Left cardiac atrium (tissue), 4 donors: ENCODE measurements around the gene B9D1. TPM values are rescaled to one million over a fixed set of nuclear protein-coding genes. Genes with fewer than 3 reads are reported as not detected.
A peak's percentile ranks its signal among the peaks of the same experiment; 100 is the strongest.

Experiments
- ATAC-seq, 2 donors: fragments of 200-7000 bp; cut with Tn5 transposase; one replicate each; pipeline ENCODE4 v1.9.1; 2020; ENCODE audit warnings: mild to moderate bottlenecking in 2 of 2, moderate library complexity in 2 of 2
- DNase-seq: peaks from one replicate; pipeline ENCODE4 v3.0.0-alpha.2; 2020
- intact Hi-C, 2 donors: fragments of 100-400 bp; cut with DNase I; formaldehyde crosslinking; loops; one replicate each; pipeline versions ENCODE4 v1.14.1 to v1.15.1; 2022 to 2023
- total RNA-seq, 2 donors: library from RNA; stranded (reverse); fragmentation: NEBNext Ultra II Directional; extraction: Animal tissue kit (Norgen Biotek cat#: 25700); gene quantifications; one replicate each; pipeline ENCODE4 v1.2.1, GENCODE V29; 2021
- donor health status: DM: no; HTN: yes; CAD: no.
- donor health status: DM: no; HTN: yes; CAD: no; lungs with severe emphysema.
- donor health status: DM: yes; HTN: yes; CAD: no.
- donor health status: Dilated cardiomyopathy.

The B9D1 gene
- total RNA-seq, 2 donors from 2014 or later = 7.3 to 8.4 TPM

DNA sequence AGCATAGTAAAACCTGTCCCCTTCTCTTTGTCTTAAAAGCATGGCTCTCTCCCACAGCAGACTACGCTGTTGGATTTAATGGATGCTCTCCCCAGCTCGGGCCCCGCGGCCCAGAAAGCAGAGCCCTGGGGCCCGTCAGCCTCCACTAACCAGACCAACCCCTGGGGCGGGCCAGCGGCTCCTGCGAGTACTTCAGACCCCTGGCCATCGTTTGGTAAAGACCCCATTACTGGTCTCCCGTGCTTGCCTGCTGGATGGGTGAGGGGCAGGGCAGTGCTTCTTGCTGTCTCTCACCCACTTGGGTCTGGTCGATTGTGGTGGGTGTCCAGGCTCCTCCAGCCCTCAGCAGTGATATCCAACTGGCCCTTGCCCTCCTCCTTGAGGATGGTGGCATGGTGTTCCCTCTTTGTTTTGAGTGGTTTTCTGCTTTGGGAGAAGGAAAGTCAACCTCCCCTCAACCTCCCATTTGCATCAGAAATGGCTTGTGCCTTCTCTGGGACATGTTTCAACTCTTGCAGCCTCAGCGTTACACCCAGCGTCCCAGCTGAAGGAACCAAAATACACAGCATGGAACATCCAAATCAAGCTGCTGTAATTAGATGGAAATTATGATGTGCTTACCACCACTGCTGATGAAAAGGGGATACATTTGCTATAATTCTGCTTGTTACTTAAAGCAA, 49.3 kb downstream of the B9D1 start:
- intact Hi-C loops = no loop called here
- DNase-seq = peak; percentile 14
- no peak for ATAC-seq

DNA sequence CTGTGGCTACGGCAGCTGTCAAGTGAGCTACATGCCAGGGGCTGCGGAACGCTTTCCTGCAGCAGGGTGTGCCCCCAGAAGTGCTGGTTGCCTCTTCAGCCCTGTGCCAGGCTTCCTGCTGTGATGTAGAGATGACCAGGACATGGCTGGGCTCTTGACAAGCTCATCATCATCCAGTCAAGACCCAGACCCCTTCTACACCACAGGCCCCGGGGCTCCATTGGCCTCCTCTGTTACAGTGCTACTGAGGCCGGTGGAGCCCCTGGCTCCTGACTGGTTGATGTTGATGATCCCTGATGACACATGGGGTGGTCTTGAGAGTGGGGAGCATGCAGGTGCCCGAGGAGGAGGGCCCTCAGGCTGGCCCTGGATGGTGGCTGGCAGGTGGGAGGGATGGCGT, 50.1 kb downstream of the B9D1 start:
- peak; percentile 18 for DNase-seq
- intact Hi-C loops = no loop called here
- no peak for ATAC-seq

DNA sequence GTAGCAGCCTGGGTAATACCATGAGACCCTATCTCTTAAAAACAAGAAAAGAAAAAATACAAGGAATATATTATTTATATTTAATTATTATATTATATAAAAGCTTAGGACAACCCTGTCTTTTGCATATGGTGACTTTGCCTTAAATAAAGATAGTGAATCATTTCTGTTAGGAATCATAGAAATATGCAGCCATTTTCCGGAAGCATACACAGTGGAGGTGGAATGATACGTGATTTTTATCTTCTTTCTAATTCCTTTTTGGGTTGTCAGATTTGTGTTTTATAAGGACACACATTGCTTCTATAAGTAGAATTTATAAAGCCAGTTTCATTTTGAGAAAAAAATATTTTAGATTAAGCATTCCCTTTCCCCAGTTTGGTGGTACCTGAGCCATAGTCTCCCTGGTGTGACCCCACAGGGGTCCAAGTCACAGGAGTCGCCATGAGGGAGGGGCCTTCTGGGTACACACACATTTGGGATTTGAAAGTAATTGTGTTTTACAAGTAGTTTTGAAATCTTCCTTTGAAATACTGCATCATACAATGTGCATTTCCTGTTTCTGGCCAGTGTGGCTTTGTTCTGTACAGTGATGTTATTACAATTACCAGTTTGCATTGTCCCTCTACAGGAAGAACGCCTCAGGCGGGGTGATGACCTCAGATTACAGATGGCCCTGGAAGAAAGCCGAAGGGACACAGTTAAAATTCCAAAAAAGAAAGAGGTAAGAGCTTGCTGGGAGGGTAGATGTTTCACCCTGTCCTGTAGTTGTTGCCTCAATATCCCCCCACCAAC, 50.9 kb downstream of the B9D1 start:
- peak; percentile 25 for DNase-seq
- intact Hi-C loops = no loop called here
- peak; percentile 35 to 39 for ATAC-seq

DNA sequence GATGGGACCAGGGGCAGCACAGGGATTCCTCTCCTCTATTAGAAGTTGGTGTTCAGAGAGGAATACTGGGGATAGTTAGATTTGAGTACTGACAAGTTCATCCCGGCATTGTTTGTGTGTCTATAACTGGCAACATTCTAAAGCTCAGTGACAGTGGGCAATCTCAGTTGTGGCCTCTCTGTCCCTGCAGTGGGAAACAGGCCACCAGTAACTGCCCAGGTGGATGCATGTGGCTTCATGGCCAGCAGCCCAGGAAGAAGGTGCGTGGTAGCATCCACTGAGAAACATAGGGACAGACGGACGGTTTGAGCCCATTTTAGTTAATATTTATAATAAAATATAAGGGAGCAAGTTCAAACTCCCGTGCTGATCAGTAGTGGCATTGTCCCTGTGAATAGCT, 51.5 kb downstream of the B9D1 start:
- ATAC-seq = no peak
- no peak for DNase-seq
- intact Hi-C loops = no loop called here

DNA sequence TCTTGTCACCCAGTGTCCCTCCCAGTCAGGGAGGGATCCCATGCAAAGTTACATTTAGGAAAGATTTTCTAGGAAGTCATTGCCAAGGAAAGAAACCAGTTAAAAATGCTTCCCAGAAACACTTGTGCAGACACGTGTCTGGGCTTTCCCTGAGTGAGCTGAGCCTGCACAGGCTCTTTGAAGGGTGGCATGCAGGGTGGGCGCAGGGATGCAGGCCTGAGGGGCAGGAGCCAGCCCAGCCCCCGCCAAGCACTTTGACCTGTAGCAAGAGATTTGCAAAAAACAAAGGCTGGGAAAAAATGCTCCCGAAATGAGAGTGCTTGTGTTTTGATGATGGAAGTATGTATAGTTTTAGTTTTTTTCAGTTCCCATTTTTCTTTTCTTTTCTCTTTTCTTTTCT, 52.4 kb downstream of the B9D1 start:
- intact Hi-C loops = no loop called here
- ATAC-seq = no peak
- DNase-seq = no peak

DNA sequence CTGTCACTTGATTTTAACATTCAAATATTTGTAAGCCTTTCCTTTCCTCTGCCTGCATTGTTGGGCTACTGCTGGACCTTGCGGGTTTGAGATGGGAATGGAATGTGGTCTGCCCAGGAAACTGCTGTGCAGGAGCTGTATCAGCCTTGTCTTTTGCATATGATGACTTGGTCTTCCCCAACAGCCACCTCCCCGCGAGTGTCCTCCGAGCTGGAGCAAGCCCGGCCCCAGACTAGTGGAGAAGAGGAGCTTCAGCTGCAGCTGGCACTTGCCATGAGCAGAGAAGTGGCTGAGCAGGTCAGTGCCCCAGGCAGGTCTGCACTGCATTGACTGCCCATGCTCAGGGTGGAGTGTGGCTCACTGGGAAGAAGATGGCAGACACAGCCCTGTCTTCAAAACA, 52.8 kb downstream of the B9D1 start:
- intact Hi-C loops = no loop called here
- ATAC-seq = no peak
- peak; percentile 9 for DNase-seq

DNA sequence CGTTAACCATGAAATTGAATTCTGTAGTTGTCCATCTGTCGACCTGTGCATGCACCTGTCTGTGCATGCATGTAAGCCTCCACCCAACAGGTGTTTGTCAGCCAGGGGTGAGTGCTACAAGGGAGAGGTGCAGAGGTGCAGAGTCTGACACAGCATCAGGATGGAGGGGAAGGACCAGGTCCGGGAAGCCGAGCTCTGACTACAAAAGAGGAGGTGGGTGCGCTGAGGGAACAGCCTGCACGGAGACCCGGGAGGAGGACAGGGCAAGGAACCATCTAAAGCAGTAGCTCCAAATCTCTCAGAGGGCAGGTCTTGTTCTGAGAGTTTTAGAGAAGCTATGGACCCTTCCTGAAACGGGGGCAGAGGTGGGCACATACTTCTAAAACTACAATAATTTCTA, 54.1 kb downstream of the B9D1 start:
- peak; percentile 2 for DNase-seq

DNA sequence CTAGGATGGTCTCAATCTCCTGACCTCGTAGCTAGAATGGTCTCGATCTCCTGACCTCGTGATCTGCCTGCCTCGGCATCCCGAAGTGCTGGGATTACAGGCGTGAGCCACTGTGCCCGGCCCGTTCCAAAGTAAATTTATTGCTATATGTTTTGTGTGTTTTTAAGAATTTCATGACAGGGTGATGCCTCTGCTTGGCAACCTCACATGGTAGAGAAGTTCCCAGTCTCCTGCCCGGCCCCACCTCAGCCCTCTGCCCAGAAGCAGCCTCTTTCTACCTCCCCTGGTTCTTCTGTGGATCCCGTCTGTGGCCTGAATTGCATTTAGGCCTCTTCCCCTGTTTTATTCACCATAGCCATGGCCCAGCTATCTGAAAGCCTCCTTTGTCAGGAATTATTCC, 55.0 kb downstream of the B9D1 start:
- intact Hi-C loops = no loop called here
- ATAC-seq (no peak), DNase-seq (no peak)

More for the DNA sequence above, 54.1 kb downstream of the B9D1 start:
- ATAC-seq = no peak
- intact Hi-C loops = no loop called here

DNA sequence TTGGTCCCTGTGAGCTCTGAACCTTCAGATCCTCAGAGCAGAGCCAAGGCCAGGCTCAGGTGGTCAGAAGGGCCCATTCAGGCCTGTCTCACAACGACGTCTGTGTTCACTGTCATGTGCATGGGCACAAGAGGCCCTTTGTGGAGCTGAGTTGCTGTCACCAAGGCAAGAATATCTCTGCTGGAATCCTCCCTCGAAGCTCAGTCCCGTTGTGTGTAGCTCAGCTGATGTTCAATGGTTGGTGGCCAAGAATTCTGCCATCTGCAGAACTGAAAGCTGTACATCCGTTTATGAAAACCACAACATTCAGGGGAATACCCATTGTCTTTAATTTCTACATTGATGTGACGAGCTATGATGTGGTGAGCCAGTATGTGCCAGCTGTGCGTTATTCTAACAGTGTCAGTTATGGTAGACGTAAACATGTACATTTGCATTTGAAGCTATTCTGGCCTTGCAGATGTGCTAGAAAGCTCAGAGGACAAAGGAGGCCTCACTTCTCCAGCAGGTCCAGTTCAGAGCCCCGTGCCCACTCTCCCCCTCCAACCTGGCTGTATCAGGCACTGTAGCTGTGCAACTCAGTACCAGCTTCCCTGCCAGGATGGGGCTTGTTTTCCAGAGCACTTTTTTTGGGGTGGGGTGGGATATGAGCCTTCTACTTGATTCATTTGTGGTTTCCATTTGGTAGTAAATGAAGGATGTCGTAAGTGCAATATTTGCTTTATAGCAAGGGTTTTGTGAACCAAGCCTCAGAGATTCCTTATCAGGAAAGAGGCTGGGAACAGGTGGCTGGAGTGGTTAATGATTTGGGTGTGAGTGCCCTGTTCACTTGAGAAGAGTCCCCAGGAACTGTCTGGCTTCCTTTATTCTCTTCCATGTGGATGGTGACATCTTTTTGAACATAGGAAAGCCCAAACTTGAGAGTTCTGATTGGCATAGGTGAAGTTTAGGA, 56.1 kb downstream of the B9D1 start:
- peak in 1 of 2 donors; percentile 9 for ATAC-seq

DNA sequence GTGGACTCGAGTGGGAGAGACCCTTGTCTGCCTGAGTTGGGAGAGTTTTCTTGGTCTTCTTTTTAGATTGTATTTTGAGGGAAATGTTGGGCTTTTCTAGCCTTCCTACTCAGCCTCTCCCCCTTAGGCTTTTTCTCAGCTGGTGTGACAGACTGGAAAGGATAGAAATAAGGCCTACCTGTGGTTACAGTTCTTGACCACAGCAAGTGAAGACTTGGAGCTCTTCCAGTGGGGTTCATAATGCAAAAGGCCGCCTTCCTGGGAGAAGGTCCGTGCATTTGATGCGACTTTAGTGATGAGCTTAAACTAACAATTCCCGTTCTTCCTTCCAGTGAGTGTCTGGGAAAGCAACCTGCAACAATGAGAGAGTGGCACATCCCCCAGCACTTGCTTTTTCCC, 56.8 kb downstream of the B9D1 start:
- intact Hi-C loops = no loop called here
- ATAC-seq = no peak
- no peak for DNase-seq

More for the DNA sequence above, 56.1 kb downstream of the B9D1 start:
- DNase-seq = peak; percentile 15
- intact Hi-C loops = no loop called here

DNA sequence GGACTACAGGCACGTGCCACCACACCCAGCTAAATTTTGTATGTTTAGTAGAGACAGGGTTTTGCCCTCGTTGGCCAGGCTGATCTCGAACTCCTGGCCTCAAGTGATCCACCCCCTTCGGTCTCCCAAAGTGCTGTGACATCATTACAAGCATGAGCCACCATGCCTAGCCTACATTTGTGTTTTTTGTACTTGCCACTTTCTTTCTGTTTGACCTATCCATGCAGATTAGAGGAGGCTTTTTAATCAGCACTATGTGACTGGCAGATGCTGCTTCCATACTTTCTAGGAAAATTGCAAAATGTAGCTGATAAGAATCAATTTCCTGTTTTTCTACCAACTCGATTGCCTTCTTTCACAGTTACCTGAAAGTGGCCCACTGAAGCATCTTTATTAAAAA, 57.3 kb downstream of the B9D1 start:
- no peak for DNase-seq
- intact Hi-C loops = no loop called here
- ATAC-seq = no peak

DNA sequence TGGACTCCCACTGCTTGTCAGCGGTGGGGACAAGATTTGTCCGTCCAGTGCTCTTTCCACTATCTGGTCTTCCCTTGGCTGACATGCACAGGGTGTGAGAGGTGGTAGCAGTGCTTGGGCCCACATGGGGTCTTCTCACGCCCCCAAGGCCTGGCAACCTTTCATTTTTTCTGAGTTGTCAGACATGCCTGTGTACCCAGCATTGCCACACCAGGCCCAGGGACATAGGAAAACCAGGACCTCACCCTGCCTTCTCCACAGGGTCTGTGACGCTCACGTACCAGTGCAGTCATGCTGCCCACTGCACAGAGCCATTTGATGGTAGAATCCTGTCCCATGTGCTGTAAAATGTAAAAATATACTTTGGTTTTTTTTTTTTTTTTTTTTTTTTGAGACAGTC, 57.8 kb downstream of the B9D1 start:
- DNase-seq (no peak), ATAC-seq (no peak)
- intact Hi-C loops = no loop called here

DNA sequence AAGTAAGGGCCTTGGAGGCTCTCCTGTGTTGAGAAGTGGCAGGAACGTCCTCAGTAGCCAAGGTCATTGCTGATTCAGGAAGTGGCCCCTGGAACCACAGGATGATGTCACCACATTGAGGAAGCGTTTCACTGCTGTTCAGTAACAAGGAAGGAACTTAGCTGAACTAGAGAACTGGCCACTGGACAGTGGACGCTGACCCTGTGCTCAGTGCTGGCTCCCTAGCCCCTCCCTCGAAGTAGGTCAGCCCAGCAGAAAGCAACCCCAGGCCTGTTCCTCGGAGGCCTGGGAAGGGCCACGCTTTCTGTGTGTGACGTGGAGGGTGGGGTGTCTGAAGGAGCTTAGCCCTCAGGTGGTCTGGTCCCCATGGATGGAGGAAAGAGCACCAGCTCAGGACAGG, 58.3 kb downstream of the B9D1 start:
- ATAC-seq (peak; percentile 45 to 75), DNase-seq (peak; percentile 58)
- intact Hi-C loops = no loop called here

DNA sequence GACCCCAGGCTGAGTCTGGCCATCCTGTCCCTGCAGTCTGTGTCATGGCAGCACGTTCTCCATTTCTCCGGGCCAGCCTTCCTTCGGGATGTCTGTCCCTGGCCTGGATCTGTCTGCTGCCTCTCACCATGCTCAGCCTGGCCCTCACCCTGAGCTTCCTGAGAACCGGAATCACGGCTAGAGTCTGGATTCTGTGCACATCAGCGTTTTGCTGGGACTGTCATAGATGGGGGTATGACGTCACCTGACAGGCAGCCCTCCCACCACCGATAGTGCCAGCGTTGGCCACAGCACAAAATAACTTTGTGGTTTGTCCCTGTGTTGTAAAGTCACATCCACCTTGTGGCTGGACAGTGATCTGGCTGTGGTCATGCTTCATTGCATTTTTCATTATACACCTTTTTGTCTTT, 59.2 kb downstream of the B9D1 start:
- DNase-seq (peak; percentile 38), ATAC-seq (peak; percentile 38 to 53)

DNA sequence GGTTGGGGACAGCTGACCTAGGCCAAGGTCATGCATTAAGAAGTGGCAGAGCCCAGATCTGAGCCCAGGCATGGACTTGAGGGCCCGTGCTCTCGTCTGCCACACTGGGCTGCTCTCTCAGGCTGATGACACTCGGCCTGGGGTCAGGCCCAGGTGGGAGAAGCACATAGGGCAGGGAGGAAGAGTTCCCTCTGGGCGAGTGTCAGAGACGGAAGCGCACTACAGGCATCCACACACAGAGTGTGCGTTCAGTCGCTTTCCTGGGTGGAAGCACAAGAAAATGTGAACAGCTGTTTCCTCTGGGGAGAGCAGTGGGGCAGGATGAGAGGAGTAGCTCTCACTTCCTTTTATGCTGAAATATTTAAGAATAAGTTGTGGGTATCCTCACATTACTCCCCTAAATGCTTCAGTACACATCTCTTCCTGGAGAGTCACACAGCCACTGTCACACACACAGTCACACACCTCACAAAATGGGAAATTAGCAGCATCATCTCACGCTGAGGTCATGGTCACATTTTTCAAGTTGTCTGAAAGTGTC, 59.7 kb downstream of the B9D1 start:
- ATAC-seq (peak; percentile 15 to 25), DNase-seq (no peak)
- intact Hi-C loops = loop anchor here in 1 of 2 donors (2.0 kb wide), 1 partner anchor 34 kb away; no protein-coding TSS in a partner anchor

More for the DNA sequence above, 59.2 kb downstream of the B9D1 start:
- intact Hi-C loops = loop anchor here in 1 of 2 donors (2.0 kb wide), 1 partner anchor 35 kb away; no protein-coding TSS in a partner anchor

DNA sequence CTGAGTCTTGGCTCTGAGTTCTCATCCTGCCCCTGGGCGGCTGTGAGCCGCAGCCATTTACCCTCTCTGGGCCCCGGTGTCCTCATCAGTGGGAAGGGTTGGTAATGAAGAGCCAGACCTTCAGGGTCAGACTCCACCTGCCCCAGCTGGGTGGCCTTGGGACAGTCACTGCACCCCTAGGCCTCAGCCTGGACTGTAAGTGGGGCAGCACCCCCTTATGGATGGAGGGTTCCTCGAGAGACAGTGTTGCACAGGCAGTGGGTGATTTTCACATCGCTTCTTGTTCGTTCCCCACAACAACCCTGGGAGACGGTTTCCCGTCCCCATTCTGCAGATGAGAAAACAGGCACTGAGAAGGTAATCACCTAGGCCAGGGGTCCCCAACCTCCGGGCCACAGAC, 60.5 kb downstream of the B9D1 start:
- DNase-seq (no peak), ATAC-seq (no peak)
- intact Hi-C loops = loop anchor here in 1 of 2 donors (2.0 kb wide), 1 partner anchor 33 kb away; no protein-coding TSS in a partner anchor

DNA sequence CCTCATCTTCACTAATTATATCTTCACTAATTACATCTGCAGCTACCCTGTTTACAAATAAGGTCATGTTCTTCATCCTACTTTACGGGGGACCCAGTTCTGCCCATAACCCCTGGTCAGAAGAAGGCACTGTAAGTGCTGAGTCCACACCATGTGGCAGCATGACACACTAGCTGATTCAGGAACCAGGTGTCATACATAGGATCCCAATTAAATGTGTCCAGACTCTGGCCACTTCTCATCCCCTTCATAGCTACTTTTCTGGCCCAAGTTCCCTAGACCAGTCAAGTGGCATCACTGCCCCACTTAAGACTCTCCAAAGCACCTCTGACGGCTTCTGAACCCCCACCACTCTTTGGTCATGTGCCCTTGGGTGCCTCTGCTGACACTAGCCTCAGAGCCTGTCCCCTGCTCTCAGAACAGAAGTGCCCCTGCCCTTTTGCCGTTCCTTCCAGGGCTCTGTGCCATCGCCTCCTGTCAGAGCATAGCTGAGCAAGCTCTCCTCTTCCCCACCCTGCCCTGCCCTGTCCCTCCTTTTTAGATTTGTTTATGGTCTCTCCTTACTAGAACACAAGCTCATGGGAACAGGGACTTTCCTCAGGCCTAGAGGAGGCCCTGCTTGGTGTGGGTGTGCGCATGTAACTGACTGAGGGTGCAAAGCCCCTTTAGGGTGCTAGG, 61.1 kb downstream of the B9D1 start:
- ATAC-seq (peak in 1 of 2 donors; percentile 38), DNase-seq (peak; percentile 34)
- intact Hi-C loops = no loop called here

DNA sequence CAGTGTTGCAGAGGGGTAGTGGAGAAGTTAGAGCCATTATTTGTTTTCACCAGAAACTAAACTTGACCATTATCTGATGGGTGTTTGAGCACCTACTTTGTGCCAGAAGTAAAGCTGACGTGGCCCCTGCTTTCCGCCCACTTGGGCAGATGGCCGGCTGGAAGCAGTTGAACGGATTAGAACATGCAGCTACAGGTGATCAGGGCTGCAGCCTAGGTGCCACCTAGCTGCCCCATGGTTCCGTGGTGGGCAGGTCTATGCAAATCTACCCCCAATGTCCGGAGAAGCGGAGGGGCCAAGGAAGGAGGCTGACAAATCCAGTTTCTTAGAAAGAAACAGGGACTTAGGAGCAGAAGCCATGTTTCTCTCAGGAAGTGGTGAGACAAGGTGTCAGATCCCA, 62.7 kb downstream of the B9D1 start:
- intact Hi-C loops = no loop called here

More for the DNA sequence above, 62.7 kb downstream of the B9D1 start:
- ATAC-seq (no peak), DNase-seq (no peak)
